ENCODE measurements around the gene SPINK9.

- TF ChIP-seq, protein P1, sequence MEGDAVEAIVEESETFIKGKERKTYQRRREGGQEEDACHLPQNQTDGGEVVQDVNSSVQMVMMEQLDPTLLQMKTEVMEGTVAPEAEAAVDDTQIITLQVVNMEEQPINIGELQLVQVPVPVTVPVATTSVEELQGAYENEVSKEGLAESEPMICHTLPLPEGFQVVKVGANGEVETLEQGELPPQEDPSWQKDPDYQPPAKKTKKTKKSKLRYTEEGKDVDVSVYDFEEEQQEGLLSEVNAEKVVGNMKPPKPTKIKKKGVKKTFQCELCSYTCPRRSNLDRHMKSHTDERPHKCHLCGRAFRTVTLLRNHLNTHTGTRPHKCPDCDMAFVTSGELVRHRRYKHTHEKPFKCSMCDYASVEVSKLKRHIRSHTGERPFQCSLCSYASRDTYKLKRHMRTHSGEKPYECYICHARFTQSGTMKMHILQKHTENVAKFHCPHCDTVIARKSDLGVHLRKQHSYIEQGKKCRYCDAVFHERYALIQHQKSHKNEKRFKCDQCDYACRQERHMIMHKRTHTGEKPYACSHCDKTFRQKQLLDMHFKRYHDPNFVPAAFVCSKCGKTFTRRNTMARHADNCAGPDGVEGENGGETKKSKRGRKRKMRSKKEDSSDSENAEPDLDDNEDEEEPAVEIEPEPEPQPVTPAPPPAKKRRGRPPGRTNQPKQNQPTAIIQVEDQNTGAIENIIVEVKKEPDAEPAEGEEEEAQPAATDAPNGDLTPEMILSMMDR (IDR thresholded peaks at IDR 0.05; ENCODE audit: insufficient read depth, low read depth, low read length): no peak
- TF ChIP-seq EZH2 (IDR thresholded peaks at IDR 0.05; ENCODE audit: insufficient read depth, low read length): no peak
Measured at GRCh38 chr5:148306446-148306845, 28.9 kb upstream of the SPINK9 start.
